DND-41 (cell line): Measurements from ENCODE around the gene CERS6.

Experiments
- ATAC-seq: fragments of 200-7000 bp; cut with Tn5 transposase; 3 replicates; pipeline ENCODE4 v1.9.1; 2021; ENCODE audit warnings: low read depth; ENCODE audit not compliant: insufficient read depth
- DNase-seq: peaks from one replicate; pipeline ENCODE4 v3.0.0-alpha.2; 2020
- H2AFZ ChIP-seq: 2 replicates; pipeline ENCODE4 v1.6.0; 2012; ENCODE audit warnings: low read depth, low read length
- H3K27ac ChIP-seq: 2 replicates; pipeline ENCODE4 v1.5.1; 2012; ENCODE audit warnings: low read length, inconsistent platforms
- H3K27me3 ChIP-seq: fragments of 200-600 bp; sonication (generic); 2 replicates; pipeline ENCODE4 v1.6.0; 2012; ENCODE audit warnings: low read length, mild to moderate bottlenecking, inconsistent platforms; ENCODE audit not compliant: insufficient read depth, poor library complexity
- H3K36me3 ChIP-seq: 2 replicates; pipeline ENCODE4 v1.5.1; 2012; ENCODE audit warnings: low read length, inconsistent platforms; ENCODE audit not compliant: insufficient read depth
- H3K4me1 ChIP-seq: 2 replicates; pipeline ENCODE4 v1.5.1; 2012; ENCODE audit warnings: mild to moderate bottlenecking, low read length; ENCODE audit not compliant: insufficient read depth
- H3K4me2 ChIP-seq: 2 replicates; pipeline ENCODE4 v1.6.0; 2012; ENCODE audit warnings: mild to moderate bottlenecking, moderate library complexity, low read length, inconsistent platforms; ENCODE audit not compliant: insufficient read depth
- H3K4me3 ChIP-seq, 2 experiments: fragments of 200-600 bp in 1 of 2; shearing (Covaris generic) in 1 of 2; 2 replicates each; pipeline ENCODE4 v1.5.1; 2012 to 2016; ENCODE audit warnings: inconsistent platforms in 2 of 2, low read length in 2 of 2, mild to moderate bottlenecking in 2 of 2, low read depth in 1 of 2, moderate library complexity in 1 of 2
- H3K79me2 ChIP-seq: 2 replicates; pipeline ENCODE4 v1.6.0; 2012; ENCODE audit warnings: low read length, inconsistent platforms; ENCODE audit not compliant: insufficient read depth
- H3K9ac ChIP-seq: 2 replicates; pipeline ENCODE4 v1.6.0; 2012; ENCODE audit warnings: low read depth, mild to moderate bottlenecking, inconsistent platforms, low read length, moderate library complexity
- H3K9me3 ChIP-seq: 2 replicates; pipeline ENCODE4 v1.5.1; 2012; ENCODE audit warnings: low read length, moderate library complexity, mild to moderate bottlenecking, inconsistent platforms; ENCODE audit not compliant: insufficient read depth, severe bottlenecking
- H4K20me1 ChIP-seq: 2 replicates; pipeline ENCODE4 v1.6.0; 2012; ENCODE audit warnings: low read length; ENCODE audit not compliant: insufficient read depth
- EZH2 ChIP-seq: IDR thresholded peaks from 3 replicates; pipeline ENCODE4 v1.6.1; 2012; ENCODE audit warnings: borderline replicate concordance, low read depth, mild to moderate bottlenecking, moderate library complexity, low read length, inconsistent platforms; ENCODE audit not compliant: severe bottlenecking
- TF ChIP-seq, protein P1 (sequence below): IDR thresholded peaks from 2 replicates; pipeline ENCODE4 v1.5.1; 2012; ENCODE audit warnings: borderline replicate concordance, low read length, moderate library complexity, mild to moderate bottlenecking; ENCODE audit not compliant: poor library complexity, severe bottlenecking; ENCODE audit errors: extremely low read depth

The CERS6 gene

GRCh38 chr2:168480356-168480755 is 24.3 kb downstream of the CERS6 start:
- ATAC-seq (no peak), DNase-seq (no peak)
- Histone ChIP-seq H3K4me3 (no peak overlapping the region), H2AFZ (no peak overlapping the region), H3K4me2 (no peak overlapping the region), H4K20me1 (peaks cover 5% of the 10 kb centered on the region; the same call in 1 of the 2 replicates), H3K4me1 (no peaks in the 10 kb centered on the region), H3K9ac (no peak overlapping the region), H3K27me3 (no peaks in the 10 kb centered on the region), H3K9me3 (no peaks in the 10 kb centered on the region), H3K36me3 (no peaks in the 10 kb centered on the region), H3K27ac (no peak overlapping the region), H3K79me2 (peaks cover 20% of the 10 kb centered on the region)
- TF ChIP-seq, protein P1, sequence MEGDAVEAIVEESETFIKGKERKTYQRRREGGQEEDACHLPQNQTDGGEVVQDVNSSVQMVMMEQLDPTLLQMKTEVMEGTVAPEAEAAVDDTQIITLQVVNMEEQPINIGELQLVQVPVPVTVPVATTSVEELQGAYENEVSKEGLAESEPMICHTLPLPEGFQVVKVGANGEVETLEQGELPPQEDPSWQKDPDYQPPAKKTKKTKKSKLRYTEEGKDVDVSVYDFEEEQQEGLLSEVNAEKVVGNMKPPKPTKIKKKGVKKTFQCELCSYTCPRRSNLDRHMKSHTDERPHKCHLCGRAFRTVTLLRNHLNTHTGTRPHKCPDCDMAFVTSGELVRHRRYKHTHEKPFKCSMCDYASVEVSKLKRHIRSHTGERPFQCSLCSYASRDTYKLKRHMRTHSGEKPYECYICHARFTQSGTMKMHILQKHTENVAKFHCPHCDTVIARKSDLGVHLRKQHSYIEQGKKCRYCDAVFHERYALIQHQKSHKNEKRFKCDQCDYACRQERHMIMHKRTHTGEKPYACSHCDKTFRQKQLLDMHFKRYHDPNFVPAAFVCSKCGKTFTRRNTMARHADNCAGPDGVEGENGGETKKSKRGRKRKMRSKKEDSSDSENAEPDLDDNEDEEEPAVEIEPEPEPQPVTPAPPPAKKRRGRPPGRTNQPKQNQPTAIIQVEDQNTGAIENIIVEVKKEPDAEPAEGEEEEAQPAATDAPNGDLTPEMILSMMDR: no peak
- TF ChIP-seq EZH2: no peak

GRCh38 chr2:168480825-168481585 is 24.9 kb downstream of the CERS6 start:
- no peak for ATAC-seq
- H3K4me2 ChIP-seq: no peak overlapping the region

DNA sequence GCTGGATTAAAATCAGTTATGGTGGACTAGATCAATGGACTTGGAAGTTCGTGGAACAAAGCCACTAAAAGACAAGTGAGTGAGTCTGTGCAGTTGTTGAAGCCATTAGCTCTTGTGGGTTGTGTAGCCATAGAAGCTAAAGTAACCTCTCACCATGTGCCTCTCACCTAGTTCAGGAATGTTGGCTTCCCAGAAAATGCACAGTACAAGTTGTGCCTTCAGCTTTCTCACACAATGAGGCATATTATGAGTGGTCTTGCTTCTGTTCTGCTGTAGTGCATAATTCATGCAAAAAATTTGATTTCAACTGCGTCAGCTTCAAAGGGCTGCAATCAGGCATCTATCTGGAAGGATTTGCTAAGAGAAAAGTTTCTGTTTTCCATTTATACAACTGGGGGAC is 26.2 kb downstream of the CERS6 start:
- peaks cover 20% of the 10 kb centered on the region for H3K79me2 ChIP-seq
- H3K9me3 ChIP-seq: no peaks in the 10 kb centered on the region
- DNase-seq (no peak), ATAC-seq (no peak)
- H2AFZ ChIP-seq: no peak overlapping the region
- H4K20me1 ChIP-seq: peaks cover 5% of the 10 kb centered on the region; the same call in 1 of the 2 replicates
- no peak overlapping the region for H3K4me3 ChIP-seq
- H3K9ac ChIP-seq: no peak overlapping the region
- no peak overlapping the region for H3K27ac ChIP-seq
- H3K4me1 ChIP-seq: no peaks in the 10 kb centered on the region
- TF ChIP-seq, protein P1: no peak
- TF ChIP-seq EZH2: no peak
- no peaks in the 10 kb centered on the region for H3K27me3 ChIP-seq
- H3K4me2 ChIP-seq: no peak overlapping the region
- no peaks in the 10 kb centered on the region for H3K36me3 ChIP-seq

More at GRCh38 chr2:168480825-168481585, 24.9 kb downstream of the CERS6 start:
- Histone ChIP-seq H2AFZ (no peak overlapping the region), H3K79me2 (peaks cover 20% of the 10 kb centered on the region), H3K9ac (no peak overlapping the region), H3K4me1 (no peaks in the 10 kb centered on the region), H3K4me3 (no peak overlapping the region), H3K36me3 (no peaks in the 10 kb centered on the region), H3K27me3 (no peaks in the 10 kb centered on the region), H3K27ac (no peak overlapping the region), H3K9me3 (no peaks in the 10 kb centered on the region), H4K20me1 (peaks cover 5% of the 10 kb centered on the region; the same call in 1 of the 2 replicates)
- no peak for DNase-seq
- TF ChIP-seq EZH2: no peak
- TF ChIP-seq, protein P1: no peak
